Measurements from ENCODE around the gene FBXW9. TPM values are rescaled to one million over a fixed set of nuclear protein-coding genes. Genes with fewer than 3 reads are reported as not detected.
A peak's percentile ranks its signal among the peaks of the same experiment; 100 is the strongest.

The FBXW9 gene
- polyA plus RNA-seq (16.2 and 20.9 TPM in 2 replicates), polyA minus RNA-seq (7.3 and 9.0 TPM in 2 replicates)

DNA sequence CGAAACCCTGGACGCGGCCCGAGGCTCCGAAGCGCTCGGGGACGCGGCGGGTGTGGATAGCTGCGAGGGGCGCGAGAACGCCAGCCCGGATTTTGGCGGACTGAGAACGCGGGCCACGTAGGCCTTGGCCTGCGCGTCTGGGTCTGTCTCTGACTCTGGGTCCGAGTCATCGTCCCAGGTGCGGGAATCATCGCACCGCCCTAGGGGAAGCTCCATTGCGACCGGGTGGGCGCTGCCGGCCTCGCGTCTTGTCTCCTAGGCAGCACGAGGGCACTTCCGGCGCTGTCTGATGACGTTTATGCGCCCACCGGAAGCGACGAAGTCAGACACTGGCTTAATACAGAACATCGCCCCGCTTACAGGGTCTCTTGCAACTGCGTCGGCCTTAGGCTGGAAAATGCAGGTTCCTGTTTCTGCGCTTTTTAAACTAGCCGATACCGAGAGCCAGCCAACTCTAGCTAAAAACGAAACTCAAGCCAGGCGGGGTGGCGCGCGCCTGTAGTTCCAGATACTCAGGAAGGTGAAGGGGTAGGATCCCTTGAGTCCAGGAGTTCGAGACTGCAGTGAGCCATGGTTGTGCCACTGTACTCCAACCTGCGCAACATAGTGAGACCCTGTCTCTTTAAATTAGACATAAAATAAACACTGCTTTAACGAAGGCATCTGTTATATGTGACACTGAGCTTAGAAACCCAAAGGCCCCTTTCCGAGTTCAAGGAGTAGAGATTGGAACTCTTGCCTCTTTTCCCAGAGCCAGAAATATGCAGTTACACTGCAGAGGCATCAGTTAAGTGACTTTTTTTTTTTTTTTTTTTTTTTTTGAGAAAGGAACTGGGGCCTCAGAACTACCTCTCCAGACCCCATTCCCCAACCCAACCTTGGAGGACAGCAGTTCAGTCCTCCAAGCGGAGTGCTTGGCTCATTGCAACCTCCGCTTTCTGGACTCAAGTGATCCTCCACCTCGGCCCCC, at the start of gene FBXW9:
Gene FBXW9 (minus strand): TSS at position 266 of the 970 bp plus-strand sequence. CDS start 50 bp downstream, at position 216.
- H3K9me2 ChIP-seq (ENCODE audit: insufficient read depth, low read length), result no peaks in the 10 kb centered on the region
- H3K79me2 ChIP-seq (replicated peaks; ENCODE audit: insufficient read depth, low read length), result no peaks in the 10 kb centered on the region
- H3K4me2 ChIP-seq (ENCODE audit: low read length), result peak within 1 kb of the TSS; percentile 65
- peak within 1 kb of the TSS; percentile 99 for H3K4me3 ChIP-seq (ENCODE audit: low read length)
- peaks cover 5% of the 10 kb centered on the region for H3F3A ChIP-seq (ENCODE audit: insufficient read depth, low read length, poor library complexity, severe bottlenecking)
- H3K27ac ChIP-seq (ENCODE audit: low read length), result peak within 1 kb of the TSS; percentile 88
- H3K9me3 ChIP-seq (ENCODE audit: low read length), result no peaks in the 10 kb centered on the region
- TF ChIP-seq RAD21 (conservative IDR thresholded peaks at IDR 0.05) (peak; percentile 27), EP300 (conservative IDR thresholded peaks at IDR 0.05; ENCODE audit: poor library complexity, severe bottlenecking) (peak; percentile 57), MXI1 (conservative IDR thresholded peaks at IDR 0.05; ENCODE audit: poor library complexity, severe bottlenecking) (peak; percentile 99), POLR2AphosphoS5 (IDR thresholded peaks at IDR 0.05) (peak; percentile 93), SMC3 (conservative IDR thresholded peaks at IDR 0.05; ENCODE audit: poor library complexity) (peak; percentile 45), TAF1 (IDR thresholded peaks at IDR 0.05; ENCODE audit: low read depth) (no peak), EZH2 (IDR thresholded peaks at IDR 0.05; ENCODE audit: borderline replicate concordance, insufficient read depth, low read length, poor library complexity, severe bottlenecking) (no peak)
- TF ChIP-seq, protein P1, sequence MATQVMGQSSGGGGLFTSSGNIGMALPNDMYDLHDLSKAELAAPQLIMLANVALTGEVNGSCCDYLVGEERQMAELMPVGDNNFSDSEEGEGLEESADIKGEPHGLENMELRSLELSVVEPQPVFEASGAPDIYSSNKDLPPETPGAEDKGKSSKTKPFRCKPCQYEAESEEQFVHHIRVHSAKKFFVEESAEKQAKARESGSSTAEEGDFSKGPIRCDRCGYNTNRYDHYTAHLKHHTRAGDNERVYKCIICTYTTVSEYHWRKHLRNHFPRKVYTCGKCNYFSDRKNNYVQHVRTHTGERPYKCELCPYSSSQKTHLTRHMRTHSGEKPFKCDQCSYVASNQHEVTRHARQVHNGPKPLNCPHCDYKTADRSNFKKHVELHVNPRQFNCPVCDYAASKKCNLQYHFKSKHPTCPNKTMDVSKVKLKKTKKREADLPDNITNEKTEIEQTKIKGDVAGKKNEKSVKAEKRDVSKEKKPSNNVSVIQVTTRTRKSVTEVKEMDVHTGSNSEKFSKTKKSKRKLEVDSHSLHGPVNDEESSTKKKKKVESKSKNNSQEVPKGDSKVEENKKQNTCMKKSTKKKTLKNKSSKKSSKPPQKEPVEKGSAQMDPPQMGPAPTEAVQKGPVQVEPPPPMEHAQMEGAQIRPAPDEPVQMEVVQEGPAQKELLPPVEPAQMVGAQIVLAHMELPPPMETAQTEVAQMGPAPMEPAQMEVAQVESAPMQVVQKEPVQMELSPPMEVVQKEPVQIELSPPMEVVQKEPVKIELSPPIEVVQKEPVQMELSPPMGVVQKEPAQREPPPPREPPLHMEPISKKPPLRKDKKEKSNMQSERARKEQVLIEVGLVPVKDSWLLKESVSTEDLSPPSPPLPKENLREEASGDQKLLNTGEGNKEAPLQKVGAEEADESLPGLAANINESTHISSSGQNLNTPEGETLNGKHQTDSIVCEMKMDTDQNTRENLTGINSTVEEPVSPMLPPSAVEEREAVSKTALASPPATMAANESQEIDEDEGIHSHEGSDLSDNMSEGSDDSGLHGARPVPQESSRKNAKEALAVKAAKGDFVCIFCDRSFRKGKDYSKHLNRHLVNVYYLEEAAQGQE (IDR thresholded peaks at IDR 0.05; ENCODE audit: borderline replicate concordance), result no peak
- TF ChIP-seq, protein P2, sequence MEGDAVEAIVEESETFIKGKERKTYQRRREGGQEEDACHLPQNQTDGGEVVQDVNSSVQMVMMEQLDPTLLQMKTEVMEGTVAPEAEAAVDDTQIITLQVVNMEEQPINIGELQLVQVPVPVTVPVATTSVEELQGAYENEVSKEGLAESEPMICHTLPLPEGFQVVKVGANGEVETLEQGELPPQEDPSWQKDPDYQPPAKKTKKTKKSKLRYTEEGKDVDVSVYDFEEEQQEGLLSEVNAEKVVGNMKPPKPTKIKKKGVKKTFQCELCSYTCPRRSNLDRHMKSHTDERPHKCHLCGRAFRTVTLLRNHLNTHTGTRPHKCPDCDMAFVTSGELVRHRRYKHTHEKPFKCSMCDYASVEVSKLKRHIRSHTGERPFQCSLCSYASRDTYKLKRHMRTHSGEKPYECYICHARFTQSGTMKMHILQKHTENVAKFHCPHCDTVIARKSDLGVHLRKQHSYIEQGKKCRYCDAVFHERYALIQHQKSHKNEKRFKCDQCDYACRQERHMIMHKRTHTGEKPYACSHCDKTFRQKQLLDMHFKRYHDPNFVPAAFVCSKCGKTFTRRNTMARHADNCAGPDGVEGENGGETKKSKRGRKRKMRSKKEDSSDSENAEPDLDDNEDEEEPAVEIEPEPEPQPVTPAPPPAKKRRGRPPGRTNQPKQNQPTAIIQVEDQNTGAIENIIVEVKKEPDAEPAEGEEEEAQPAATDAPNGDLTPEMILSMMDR (IDR thresholded peaks at IDR 0.05; ENCODE audit: poor library complexity, severe bottlenecking), result peak; percentile 26
- H3K27me3 ChIP-seq (ENCODE audit: insufficient read depth, low read depth, low read length), result no peaks in the 10 kb centered on the region
- H4K20me1 ChIP-seq (ENCODE audit: insufficient read depth), result no peaks in the 10 kb centered on the region
- peak within 1 kb of the TSS; percentile 76 for H3K9ac ChIP-seq (ENCODE audit: low read length)
- no peaks in the 10 kb centered on the region for H3K36me3 ChIP-seq (ENCODE audit: insufficient read depth, low read length)
- peak within 1 kb of the TSS; percentile 66 for H2AFZ ChIP-seq (ENCODE audit: low read depth, low read length)

DNA sequence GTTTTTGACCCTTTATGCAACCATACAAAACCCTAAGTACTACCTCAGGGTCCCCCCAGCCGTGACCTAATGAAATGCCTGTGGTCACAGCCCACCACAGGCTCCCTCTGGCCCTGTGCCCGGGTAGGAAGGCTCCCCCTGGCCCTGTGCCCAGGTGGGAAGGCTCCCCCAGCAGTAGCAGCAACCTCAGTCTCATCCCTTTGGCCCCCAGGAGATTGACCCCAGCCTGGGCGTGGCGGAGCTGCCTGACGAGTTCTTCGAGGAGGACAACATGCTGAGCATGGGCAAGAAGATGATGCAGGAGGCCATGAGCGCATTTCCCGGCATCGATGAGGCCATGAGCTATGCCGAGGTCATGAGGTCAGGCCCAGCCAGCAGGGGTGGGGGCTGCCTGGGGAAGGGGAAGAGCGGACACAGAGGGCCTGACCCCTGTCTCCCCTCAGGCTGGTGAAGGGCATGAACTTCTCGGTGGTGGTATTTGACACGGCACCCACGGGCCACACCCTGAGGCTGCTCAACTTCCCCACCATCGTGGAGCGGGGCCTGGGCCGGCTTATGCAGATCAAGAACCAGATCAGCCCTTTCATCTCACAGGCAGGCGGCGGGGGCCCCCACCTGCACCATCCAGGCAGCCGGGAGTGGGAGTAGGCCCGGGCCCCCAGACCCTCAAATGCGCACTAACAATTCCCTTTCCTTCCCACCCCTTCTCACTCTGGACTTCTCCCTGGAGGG, 48.9 kb upstream of the FBXW9 start:
- no peak overlapping the region for H3K4me2 ChIP-seq (ENCODE audit: low read length)
- H4K20me1 ChIP-seq (ENCODE audit: insufficient read depth), result no peaks in the 10 kb centered on the region
- no peaks in the 10 kb centered on the region for H3K79me2 ChIP-seq (replicated peaks; ENCODE audit: insufficient read depth, low read length)
- no peak overlapping the region for H3K9ac ChIP-seq (ENCODE audit: low read length)
- H3K9me2 ChIP-seq (ENCODE audit: insufficient read depth, low read length), result no peaks in the 10 kb centered on the region
- no peak overlapping the region for H3K27ac ChIP-seq (ENCODE audit: low read length)
- no peaks in the 10 kb centered on the region for H3K9me3 ChIP-seq (ENCODE audit: low read length)
- TF ChIP-seq, protein P1 (IDR thresholded peaks at IDR 0.05; ENCODE audit: borderline replicate concordance), result no peak
- TF ChIP-seq TAF1 (IDR thresholded peaks at IDR 0.05; ENCODE audit: low read depth), result no peak
- no peak for TF ChIP-seq EP300 (conservative IDR thresholded peaks at IDR 0.05; ENCODE audit: poor library complexity, severe bottlenecking)
- TF ChIP-seq SMC3 (conservative IDR thresholded peaks at IDR 0.05; ENCODE audit: poor library complexity), result no peak
- TF ChIP-seq, protein P2 (IDR thresholded peaks at IDR 0.05; ENCODE audit: poor library complexity, severe bottlenecking), result no peak
- no peak for TF ChIP-seq RAD21 (conservative IDR thresholded peaks at IDR 0.05)
- no peak for TF ChIP-seq MXI1 (conservative IDR thresholded peaks at IDR 0.05; ENCODE audit: poor library complexity, severe bottlenecking)
- no peak for TF ChIP-seq EZH2 (IDR thresholded peaks at IDR 0.05; ENCODE audit: borderline replicate concordance, insufficient read depth, low read length, poor library complexity, severe bottlenecking)
- TF ChIP-seq POLR2AphosphoS5 (IDR thresholded peaks at IDR 0.05), result no peak
- H3F3A ChIP-seq (ENCODE audit: insufficient read depth, low read length, poor library complexity, severe bottlenecking), result no peaks in the 10 kb centered on the region
- no peak overlapping the region for H2AFZ ChIP-seq (ENCODE audit: low read depth, low read length)
- H3K36me3 ChIP-seq (ENCODE audit: insufficient read depth, low read length), result no peaks in the 10 kb centered on the region
- H3K4me3 ChIP-seq (ENCODE audit: low read length), result no peak overlapping the region
- no peaks in the 10 kb centered on the region for H3K27me3 ChIP-seq (ENCODE audit: insufficient read depth, low read depth, low read length)

All from neural cell (in vitro differentiated cells).